Measurements from ENCODE around the gene C1QTNF3.

DNA sequence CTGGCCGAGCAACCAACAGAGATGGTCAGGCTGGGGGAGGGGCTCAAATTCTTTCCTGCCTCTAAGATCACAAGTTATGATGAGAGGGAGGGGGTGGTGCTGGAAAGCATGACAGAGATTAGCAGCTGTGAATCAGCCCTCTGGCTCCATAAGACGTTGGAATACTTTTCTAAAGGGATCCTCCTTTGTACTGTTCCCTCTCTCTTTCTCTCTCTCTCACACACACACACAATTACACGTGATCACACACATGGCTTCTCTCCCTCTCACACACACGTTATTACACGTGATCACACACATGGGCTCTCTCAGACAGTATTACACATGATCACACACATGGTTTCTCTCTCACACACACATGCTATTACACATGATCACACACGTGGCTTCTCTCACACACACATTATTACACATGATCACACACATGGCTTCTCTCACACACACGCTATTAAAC, 58.3 kb downstream of the C1QTNF3 start, which contains the start of gene SLC45A2:
- TF ChIP-seq CTCF (IDR thresholded peaks at IDR 0.05), result no peak
- no peak for TF ChIP-seq EP300 (IDR thresholded peaks at IDR 0.05)
